GM21367 (cell line): ENCODE measurements around the gene DNM1.

ENCODE experiments used
- ATAC-seq: cut with Tn5 transposase; IDR thresholded peaks from one replicate; pipeline ENCODE4 v1.9.1; 2021; ENCODE audit not compliant: unreplicated experiment

The DNM1 gene

DNA sequence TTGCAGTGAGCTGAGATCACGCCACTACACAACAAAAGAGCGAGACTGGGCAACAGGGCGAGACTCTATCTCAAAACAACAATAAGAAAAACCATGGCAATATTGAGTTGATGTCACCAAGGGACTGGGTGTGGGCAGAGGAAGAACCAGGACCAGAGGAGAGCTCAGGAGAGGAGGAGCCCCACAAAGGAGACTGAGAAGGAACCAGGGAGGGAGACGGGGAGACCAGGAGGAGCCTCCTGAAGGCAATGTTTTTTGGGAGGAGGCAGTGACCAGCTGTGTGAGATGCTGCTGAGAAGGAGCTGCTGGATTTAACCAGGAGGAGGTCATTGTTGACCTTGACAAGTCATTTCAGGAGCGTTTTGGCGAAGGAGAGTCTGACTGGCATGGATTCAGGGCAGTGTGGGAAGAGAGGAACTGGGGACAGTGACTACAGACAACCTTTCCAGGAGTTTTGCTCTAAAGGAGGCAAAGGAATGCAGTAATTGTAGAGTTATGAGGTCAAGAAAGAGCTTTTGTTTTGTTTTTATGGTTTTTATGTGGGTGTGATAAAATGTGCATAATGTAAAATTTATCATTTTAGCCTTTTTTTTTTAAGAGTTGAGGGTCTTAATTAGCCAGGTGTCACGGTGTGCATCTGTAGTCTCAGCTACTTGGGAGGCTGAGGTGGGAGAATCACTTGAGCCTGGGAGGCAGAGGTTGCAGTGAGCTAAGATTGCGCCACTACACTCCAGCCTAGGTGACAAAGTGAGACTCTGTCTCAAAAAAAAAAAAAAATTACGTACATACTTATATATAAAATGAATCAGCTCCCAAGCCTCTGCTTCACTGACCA is 101.2 kb downstream of the DNM1 start:
- ATAC-seq, result no peak
